ENCODE results near the gene NGEF.

DNA sequence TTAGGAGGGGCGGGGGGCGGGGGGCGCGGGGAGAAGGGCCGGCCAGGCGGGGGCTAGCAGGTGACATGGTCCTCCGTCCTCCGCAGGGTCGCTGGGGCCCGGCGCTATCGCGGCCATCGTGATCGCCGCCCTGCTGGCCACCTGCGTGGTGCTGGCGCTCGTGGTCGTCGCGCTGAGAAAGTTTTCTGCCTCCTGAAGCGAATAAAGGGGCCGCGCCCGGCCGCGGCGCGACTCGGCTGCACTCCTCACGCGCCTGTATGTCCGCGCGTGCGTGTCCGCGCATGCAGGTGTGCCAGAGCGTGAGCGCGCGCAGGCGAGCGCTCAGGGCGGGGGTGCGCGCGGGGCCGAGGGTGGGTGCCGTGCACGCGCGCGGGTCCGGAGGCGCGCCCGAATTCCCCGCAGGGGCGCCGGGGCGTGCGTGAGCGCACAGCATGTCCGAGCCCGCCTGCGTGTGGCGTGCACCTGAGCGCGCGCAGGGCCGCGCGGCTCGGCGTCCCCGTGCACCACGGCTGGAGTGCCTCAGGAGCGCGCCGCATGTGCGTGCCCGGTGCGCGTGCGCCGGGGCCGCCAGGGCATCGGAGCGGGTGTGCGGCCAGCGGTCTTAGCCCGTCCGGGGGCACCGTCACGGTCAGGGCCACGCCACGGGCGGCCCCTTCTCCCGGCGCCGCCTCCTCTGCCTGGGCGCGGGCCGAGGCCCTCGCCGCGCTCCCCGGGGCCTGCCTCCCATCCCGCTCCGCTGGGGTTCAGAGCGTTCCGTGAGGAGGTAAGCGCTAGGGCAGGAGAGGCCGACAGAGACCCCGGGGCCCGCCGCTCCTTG lies 136.7 kb downstream of the NGEF start:
- TF ChIP-seq, protein P1, sequence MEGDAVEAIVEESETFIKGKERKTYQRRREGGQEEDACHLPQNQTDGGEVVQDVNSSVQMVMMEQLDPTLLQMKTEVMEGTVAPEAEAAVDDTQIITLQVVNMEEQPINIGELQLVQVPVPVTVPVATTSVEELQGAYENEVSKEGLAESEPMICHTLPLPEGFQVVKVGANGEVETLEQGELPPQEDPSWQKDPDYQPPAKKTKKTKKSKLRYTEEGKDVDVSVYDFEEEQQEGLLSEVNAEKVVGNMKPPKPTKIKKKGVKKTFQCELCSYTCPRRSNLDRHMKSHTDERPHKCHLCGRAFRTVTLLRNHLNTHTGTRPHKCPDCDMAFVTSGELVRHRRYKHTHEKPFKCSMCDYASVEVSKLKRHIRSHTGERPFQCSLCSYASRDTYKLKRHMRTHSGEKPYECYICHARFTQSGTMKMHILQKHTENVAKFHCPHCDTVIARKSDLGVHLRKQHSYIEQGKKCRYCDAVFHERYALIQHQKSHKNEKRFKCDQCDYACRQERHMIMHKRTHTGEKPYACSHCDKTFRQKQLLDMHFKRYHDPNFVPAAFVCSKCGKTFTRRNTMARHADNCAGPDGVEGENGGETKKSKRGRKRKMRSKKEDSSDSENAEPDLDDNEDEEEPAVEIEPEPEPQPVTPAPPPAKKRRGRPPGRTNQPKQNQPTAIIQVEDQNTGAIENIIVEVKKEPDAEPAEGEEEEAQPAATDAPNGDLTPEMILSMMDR (conservative IDR thresholded peaks at IDR 0.05 in 1 of 2, IDR thresholded peaks at IDR 0.05 in 1 of 2; ENCODE audit: low read depth in 1 of 2, low read length in 2 of 2), result peak in 1 of 2 donors; percentile 9
- peak; percentile 77 for TF ChIP-seq EZH2 (IDR thresholded peaks at IDR 0.05; ENCODE audit: low read length, missing control alignments)

All from fibroblast of lung (primary cell).